ENCODE measurements around the gene MSANTD2.

DNA sequence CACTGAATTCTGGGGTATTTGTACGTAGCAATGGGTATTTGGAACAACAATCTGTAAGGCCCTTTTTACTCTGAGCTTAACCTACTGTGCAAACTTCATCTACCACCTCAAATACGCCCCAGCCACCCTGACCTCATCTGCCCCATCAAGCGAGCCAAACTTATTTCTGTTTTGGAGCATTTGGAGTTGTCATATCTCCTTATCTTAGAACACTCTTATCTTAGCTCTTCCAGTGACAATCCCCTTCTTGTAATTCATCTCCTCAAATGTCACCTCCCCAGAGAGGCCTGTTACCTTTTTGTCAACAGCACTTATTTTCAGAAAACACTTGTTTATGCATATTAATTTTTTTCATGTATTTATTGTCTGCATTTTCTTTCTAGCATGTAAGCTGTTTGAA is 4.7 kb upstream of the MSANTD2 start:
- TF ChIP-seq, protein P1, sequence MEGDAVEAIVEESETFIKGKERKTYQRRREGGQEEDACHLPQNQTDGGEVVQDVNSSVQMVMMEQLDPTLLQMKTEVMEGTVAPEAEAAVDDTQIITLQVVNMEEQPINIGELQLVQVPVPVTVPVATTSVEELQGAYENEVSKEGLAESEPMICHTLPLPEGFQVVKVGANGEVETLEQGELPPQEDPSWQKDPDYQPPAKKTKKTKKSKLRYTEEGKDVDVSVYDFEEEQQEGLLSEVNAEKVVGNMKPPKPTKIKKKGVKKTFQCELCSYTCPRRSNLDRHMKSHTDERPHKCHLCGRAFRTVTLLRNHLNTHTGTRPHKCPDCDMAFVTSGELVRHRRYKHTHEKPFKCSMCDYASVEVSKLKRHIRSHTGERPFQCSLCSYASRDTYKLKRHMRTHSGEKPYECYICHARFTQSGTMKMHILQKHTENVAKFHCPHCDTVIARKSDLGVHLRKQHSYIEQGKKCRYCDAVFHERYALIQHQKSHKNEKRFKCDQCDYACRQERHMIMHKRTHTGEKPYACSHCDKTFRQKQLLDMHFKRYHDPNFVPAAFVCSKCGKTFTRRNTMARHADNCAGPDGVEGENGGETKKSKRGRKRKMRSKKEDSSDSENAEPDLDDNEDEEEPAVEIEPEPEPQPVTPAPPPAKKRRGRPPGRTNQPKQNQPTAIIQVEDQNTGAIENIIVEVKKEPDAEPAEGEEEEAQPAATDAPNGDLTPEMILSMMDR (conservative IDR thresholded peaks at IDR 0.05; ENCODE audit: low read depth, low read length): no peak
- TF ChIP-seq SMC3 (IDR thresholded peaks at IDR 0.05; ENCODE audit: low read depth, low read length) (no peak), USF2 (IDR thresholded peaks at IDR 0.05; ENCODE audit: low read depth, low read length) (no peak), POLR2A (IDR thresholded peaks at IDR 0.05; ENCODE audit: low read depth, low read length) (no peak), MAFK (IDR thresholded peaks at IDR 0.05; ENCODE audit: low read depth, low read length) (no peak), RFX5 (IDR thresholded peaks at IDR 0.05; ENCODE audit: low read depth, low read length) (no peak), RAD21 (IDR thresholded peaks at IDR 0.05; ENCODE audit: low read length) (no peak), NFE2L2 (IDR thresholded peaks at IDR 0.05; ENCODE audit: low read depth, low read length) (no peak), CEBPB (IDR thresholded peaks at IDR 0.05; ENCODE audit: low read depth, low read length) (no peak), ELK1 (IDR thresholded peaks at IDR 0.05; ENCODE audit: borderline replicate concordance, low read depth, low read length) (no peak)
